IPS DF 6.9 (cell line): ENCODE results near the gene PIK3CA.
"Not testable (repeated sequence)": the region's sequence is repeated elsewhere in the genome, so short reads cannot be mapped to it uniquely, and the experiment has no call there.

ENCODE experiments used
- DNase-seq: peaks from one replicate; pipeline ENCODE4 v3.0.0-alpha.2; 2013; ENCODE audit warnings: low read depth, low spot score
- H3K27ac ChIP-seq: one replicate; pipeline ENCODE4 v1.5.1; 2013; ENCODE audit warnings: low read length, control low read depth
- H3K27me3 ChIP-seq: 2 replicates; pipeline ENCODE4 v1.6.1; 2013; ENCODE audit warnings: mild to moderate bottlenecking, low read length; ENCODE audit not compliant: control insufficient read depth, insufficient read depth
- H3K36me3 ChIP-seq: 2 replicates; pipeline ENCODE4 v1.6.1; 2013; ENCODE audit warnings: low read length; ENCODE audit not compliant: control insufficient read depth, insufficient read depth
- H3K4me1 ChIP-seq: 2 replicates; pipeline ENCODE4 v1.6.1; 2013; ENCODE audit warnings: low read length; ENCODE audit not compliant: control insufficient read depth, insufficient read depth
- H3K4me3 ChIP-seq: 2 replicates; pipeline ENCODE4 v1.5.1; 2013; ENCODE audit warnings: mild to moderate bottlenecking, low read length
- H3K9me3 ChIP-seq: 2 replicates; pipeline ENCODE4 v1.6.1; 2013; ENCODE audit warnings: low read length, inconsistent platforms; ENCODE audit not compliant: control insufficient read depth, insufficient read depth
- WGBS: extraction: QIAGEN DNeasy Blood & Tissue Kit; methylation state at CpG from one replicate; pipeline ENCODE4 v1.1.7; 2013; ENCODE audit warnings: mixed read lengths, missing lambda C conversion rate; ENCODE audit not compliant: insufficient read length, insufficient coverage; 5-methylcytosine and 5-hydroxymethylcytosine counted together

The PIK3CA gene

DNA sequence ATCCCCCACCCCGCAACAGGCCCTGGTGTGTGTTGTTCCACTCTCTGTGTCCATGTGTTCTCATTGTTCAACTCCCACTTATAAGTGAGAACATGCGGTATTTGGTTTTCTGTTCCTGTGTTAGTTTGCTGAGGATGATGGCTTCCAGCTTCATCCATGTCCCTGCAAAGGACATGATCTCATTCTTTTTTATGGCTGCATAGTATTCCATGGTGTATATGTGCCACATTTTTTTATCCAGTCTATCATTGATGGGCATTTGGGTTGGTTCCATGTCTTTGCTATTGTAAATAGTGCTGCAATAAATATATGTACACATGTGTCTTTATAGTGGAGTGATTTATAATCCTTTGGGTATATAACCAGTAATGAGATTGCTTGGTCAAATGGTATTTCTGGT, 126.3 kb downstream of the PIK3CA start:
- H3K27ac ChIP-seq, H3K4me3 ChIP-seq, H3K9me3 ChIP-seq, H3K27me3 ChIP-seq, H3K36me3 ChIP-seq, H3K4me1 ChIP-seq, DNase-seq: not testable (repeated sequence)
- no CpG with 5 or more reads among the region's 2 CpGs for WGBS

DNA sequence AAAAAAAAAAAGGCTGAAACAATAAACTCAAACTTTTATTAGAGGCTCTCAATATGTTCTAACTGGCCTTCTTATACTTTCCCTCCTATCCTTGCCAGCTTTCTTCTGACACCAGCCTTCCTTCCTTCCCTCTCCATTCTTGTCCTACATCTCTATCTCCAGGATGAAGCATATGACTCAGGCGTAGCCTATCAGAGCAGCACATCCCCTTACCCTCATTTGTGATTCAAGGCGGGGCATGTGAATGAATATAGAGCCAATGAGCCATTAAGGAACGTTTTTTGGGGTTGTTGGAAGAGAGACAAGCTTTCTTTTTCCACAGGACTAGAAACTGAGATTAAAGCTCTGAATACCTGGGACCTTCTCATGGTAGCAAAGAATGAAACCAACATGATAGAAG, 127.8 kb downstream of the PIK3CA start:
- no CpG with 5 or more reads among the region's 3 CpGs for WGBS
- no peaks in the 10 kb centered on the region for H3K36me3 ChIP-seq
- H3K9me3 ChIP-seq, result no peaks in the 10 kb centered on the region
- H3K4me3 ChIP-seq, result no peak overlapping the region
- H3K27me3 ChIP-seq, result no peaks in the 10 kb centered on the region
- no peak for DNase-seq
- no peak overlapping the region for H3K27ac ChIP-seq
- no peaks in the 10 kb centered on the region for H3K4me1 ChIP-seq

- Histone ChIP-seq H3K9me3 (no peaks in the 10 kb centered on the region), H3K27ac (no peak overlapping the region), H3K36me3 (no peaks in the 10 kb centered on the region), H3K27me3 (no peaks in the 10 kb centered on the region), H3K4me1 (no peaks in the 10 kb centered on the region), H3K4me3 (no peak overlapping the region)
- no peak for DNase-seq
- WGBS, result no CpG with 5 or more reads among the region's 3 CpGs
Observed at GRCh38 chr3:179276743-179277142, 128.6 kb downstream of the PIK3CA start.

DNA sequence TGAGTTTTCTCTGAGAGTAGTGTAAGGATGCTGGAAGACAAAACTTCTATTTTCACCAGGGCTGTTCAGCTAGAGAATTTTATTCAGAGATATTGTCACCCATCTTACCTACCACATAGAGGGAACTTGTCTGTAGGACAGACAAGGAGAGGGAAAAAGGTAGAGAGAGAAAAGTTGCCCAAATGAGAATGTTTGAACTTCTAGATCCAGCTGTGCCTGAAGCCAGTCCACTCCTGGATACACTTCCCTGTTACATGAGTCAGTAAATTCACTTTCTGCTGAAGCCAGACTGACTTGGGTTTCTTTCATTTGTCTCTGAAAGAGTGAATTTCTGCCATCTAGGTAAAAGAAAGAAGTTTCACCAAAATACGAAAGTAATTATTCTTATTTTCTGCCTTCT, 130.0 kb downstream of the PIK3CA start:
- WGBS, result no CpG with 5 or more reads among the region's 1 CpG

GRCh38 chr3:179278932-179279693, 131.0 kb downstream of the PIK3CA start:
- Histone ChIP-seq H3K9me3 (no peaks in the 10 kb centered on the region), H3K4me1 (no peaks in the 10 kb centered on the region), H3K36me3 (no peaks in the 10 kb centered on the region), H3K27ac (no peak overlapping the region), H3K27me3 (no peaks in the 10 kb centered on the region), H3K4me3 (no peak overlapping the region)
- no CpG with 5 or more reads among the region's 4 CpGs for WGBS
- DNase-seq, result no peak

More for the DNA sequence above, 130.0 kb downstream of the PIK3CA start:
- Histone ChIP-seq H3K4me1 (no peaks in the 10 kb centered on the region), H3K4me3 (no peak overlapping the region), H3K27me3 (no peaks in the 10 kb centered on the region), H3K36me3 (no peaks in the 10 kb centered on the region), H3K9me3 (no peaks in the 10 kb centered on the region), H3K27ac (no peak overlapping the region)
- DNase-seq, result no peak

DNA sequence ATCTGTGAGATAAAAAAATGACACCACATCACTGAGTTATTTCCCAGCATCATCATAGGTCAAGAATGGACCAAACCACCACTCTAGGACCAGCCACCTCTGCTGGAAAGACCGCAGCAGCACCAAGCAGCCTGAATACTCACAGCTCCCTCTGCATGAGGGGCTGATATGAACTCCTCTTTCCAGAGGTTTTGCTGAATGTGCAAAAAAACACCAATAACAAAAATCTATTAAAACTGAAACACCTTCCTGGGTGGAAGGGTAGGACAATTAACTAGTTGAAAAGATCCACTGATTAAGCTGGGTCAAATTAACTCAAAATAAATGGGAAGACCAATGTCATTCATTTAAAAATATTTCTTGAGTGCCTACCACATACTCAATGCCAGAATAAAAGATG, 131.7 kb downstream of the PIK3CA start:
- no peaks in the 10 kb centered on the region for H3K36me3 ChIP-seq
- no peak overlapping the region for H3K4me3 ChIP-seq
- no peak overlapping the region for H3K27ac ChIP-seq
- no CpG with 5 or more reads among the region's 1 CpG for WGBS
- DNase-seq, result no peak
- no peaks in the 10 kb centered on the region for H3K9me3 ChIP-seq
- no peaks in the 10 kb centered on the region for H3K27me3 ChIP-seq
- no peaks in the 10 kb centered on the region for H3K4me1 ChIP-seq

DNA sequence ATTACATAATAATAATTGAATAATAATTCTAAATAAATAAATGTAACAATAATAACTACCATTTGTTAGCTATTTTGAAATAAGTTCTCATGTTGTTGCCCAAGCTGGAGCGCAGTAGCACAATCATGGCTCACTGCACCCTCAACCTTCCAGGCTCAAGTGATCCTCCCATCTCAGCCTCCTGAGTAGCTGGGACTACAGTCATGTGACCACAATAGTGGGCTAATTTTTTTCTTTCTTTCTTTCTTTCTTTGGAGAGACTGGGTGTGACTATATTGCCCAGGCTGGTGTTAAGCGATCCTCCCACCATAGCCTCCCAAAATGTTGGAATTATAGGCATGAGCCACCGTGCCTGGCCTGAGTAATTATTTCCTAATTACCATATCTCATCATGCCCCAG, 133.7 kb downstream of the PIK3CA start:
- H3K27me3 ChIP-seq, result no peaks in the 10 kb centered on the region
- H3K9me3 ChIP-seq, result no peaks in the 10 kb centered on the region
- no peak overlapping the region for H3K4me3 ChIP-seq
- WGBS, result no CpG with 5 or more reads among the region's 3 CpGs
- H3K27ac ChIP-seq, result no peak overlapping the region
- no peak for DNase-seq
- H3K4me1 ChIP-seq, result no peaks in the 10 kb centered on the region
- H3K36me3 ChIP-seq, result no peaks in the 10 kb centered on the region

GRCh38 chr3:179286331-179286730, 138.2 kb downstream of the PIK3CA start:
- Histone ChIP-seq H3K27ac (no peak overlapping the region), H3K4me1 (no peaks in the 10 kb centered on the region), H3K9me3 (no peaks in the 10 kb centered on the region), H3K27me3 (no peaks in the 10 kb centered on the region), H3K36me3 (no peaks in the 10 kb centered on the region), H3K4me3 (no peak overlapping the region)
- no CpG with 5 or more reads among the region's 6 CpGs for WGBS
- DNase-seq, result no peak

GRCh38 chr3:179288845-179289244, 140.7 kb downstream of the PIK3CA start:
- DNase-seq, result no peak
- no peaks in the 10 kb centered on the region for H3K27me3 ChIP-seq
- H3K4me3 ChIP-seq, result no peak overlapping the region
- WGBS, result no CpG with 5 or more reads among the region's 4 CpGs
- H3K9me3 ChIP-seq, result no peaks in the 10 kb centered on the region
- H3K4me1 ChIP-seq, result no peaks in the 10 kb centered on the region
- no peaks in the 10 kb centered on the region for H3K36me3 ChIP-seq
- no peak overlapping the region for H3K27ac ChIP-seq

- no peaks in the 10 kb centered on the region for H3K36me3 ChIP-seq
- H3K4me1 ChIP-seq, result no peaks in the 10 kb centered on the region
- DNase-seq, result no peak
- H3K9me3 ChIP-seq, result no peaks in the 10 kb centered on the region
- no CpG with 5 or more reads among the region's 3 CpGs for WGBS
- no peak overlapping the region for H3K4me3 ChIP-seq
- no peaks in the 10 kb centered on the region for H3K27me3 ChIP-seq
- H3K27ac ChIP-seq, result no peak overlapping the region
Observed at GRCh38 chr3:179289295-179289694, 141.1 kb downstream of the PIK3CA start.
